Ishikawa (cell line): Measurements from ENCODE around the gene FGF14.

Source experiments
- CEBPB ChIP-seq: IDR thresholded peaks from 2 replicates; pipeline ENCODE4 v1.6.1; 2012
- EGR1 ChIP-seq: IDR thresholded peaks from 2 replicates; pipeline ENCODE4 v1.6.1; 2012
- EP300 ChIP-seq: IDR thresholded peaks from 2 replicates; pipeline ENCODE4 v1.6.1; 2012; ENCODE audit warnings: borderline replicate concordance
- FOXM1 ChIP-seq: IDR thresholded peaks from 2 replicates; pipeline ENCODE4 v1.6.1; 2012; ENCODE audit warnings: low read depth, borderline replicate concordance
- MAX ChIP-seq: IDR thresholded peaks from 2 replicates; pipeline ENCODE4 v1.6.1; 2012
- NFIC ChIP-seq: IDR thresholded peaks from 2 replicates; pipeline ENCODE4 v1.6.1; 2012
- REST ChIP-seq: IDR thresholded peaks from 2 replicates; pipeline ENCODE4 v1.6.1; 2012; ENCODE audit warnings: low read depth, mild to moderate bottlenecking
- TCF12 ChIP-seq: IDR thresholded peaks from 2 replicates; pipeline ENCODE4 v1.6.1; 2012; ENCODE audit warnings: low read depth
- TEAD4 ChIP-seq: IDR thresholded peaks from 2 replicates; pipeline ENCODE4 v1.6.1; 2012
- USF1 ChIP-seq: IDR thresholded peaks from 2 replicates; pipeline ENCODE4 v1.6.1; 2012
- YY1 ChIP-seq: IDR thresholded peaks from 2 replicates; pipeline ENCODE4 v1.6.1; 2012; ENCODE audit warnings: low read depth

DNA sequence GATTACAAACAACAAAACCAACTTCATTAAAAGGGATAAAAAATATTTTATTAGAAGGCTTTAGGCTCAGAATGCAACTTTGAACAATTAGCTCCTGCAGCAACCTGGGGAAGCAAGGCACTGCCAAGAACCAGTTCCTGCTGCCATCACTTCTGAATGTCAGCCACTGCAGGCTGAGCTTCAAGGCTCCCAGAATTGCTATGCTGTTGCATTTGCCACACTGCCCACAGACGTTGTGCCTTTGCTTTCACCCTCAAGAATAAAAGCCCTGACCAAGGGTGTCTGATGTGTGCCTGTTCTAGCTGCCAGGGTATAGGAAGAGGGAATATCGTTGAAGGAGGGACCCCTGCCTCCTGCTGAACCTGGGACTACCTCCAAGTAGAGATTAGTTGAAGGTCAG, 711.0 kb downstream of the FGF14 start:
- TF ChIP-seq TCF12 (no peak), REST (no peak), TEAD4 (no peak), EGR1 (no peak), USF1 (no peak), NFIC (no peak), FOXM1 (no peak), CEBPB (no peak), MAX (no peak), EP300 (no peak), YY1 (no peak)
